LHCN-M2 (cell line): ENCODE measurements around the gene STYX. TPM values are rescaled to one million over a fixed set of nuclear protein-coding genes. Genes with fewer than 3 reads are reported as not detected.
"Not testable (repeated sequence)": the region's sequence is repeated elsewhere in the genome, so short reads cannot be mapped to it uniquely, and the experiment has no call there.

Experiments
- DNase-seq: peaks from one replicate; pipeline ENCODE4 v3.0.0-alpha.2; 2012; ENCODE audit warnings: low read depth
- total RNA-seq: library from RNA; depleted of rRNA; stranded (reverse); fragments of >200 nt; gene quantifications from 2 replicates; pipeline ENCODE4 v1.2.3, GENCODE V29; 2014

STYX gene
- total RNA-seq, 1 experiment from 2014 or later, result 20.5 TPM

DNA sequence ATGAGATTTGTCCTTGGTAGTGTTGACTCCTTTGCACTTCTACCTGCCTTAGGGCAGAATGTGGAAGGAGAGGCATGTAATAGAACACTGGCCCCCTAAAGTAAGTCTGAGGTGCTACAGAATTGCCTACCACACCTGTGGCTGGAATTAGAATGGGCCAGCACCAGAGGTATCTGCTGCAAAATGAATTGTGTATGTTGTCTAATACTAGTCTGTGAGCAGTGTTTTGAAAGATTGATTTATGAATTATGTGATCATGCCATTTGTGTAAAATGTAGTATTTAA lies 5.7 kb upstream of the STYX start:
- no peak for DNase-seq

- not testable (repeated sequence) for DNase-seq
Measured at GRCh38 chr14:52727509-52727908, 2.5 kb upstream of the STYX start.

DNA sequence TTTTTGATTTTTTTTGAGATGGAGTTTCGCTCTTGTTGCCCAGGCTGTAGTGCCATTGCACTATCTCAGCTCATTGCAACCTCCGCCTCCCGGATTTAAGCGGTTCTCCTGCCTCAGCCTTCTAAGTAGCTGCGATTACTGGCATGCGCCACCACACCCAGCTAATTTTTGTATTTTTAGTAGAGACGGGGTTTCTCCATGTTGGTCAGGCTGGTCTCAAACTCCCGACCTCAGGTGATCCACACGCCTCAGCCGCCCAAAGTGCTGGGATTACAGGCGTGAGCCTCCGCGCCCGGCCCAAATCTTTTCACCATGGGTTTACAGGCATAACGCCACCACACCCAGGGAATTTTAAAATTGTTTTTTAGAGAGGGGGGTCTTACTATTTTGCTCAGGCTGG lies 931 bp upstream of the STYX start:
- not testable (repeated sequence) for DNase-seq

DNA sequence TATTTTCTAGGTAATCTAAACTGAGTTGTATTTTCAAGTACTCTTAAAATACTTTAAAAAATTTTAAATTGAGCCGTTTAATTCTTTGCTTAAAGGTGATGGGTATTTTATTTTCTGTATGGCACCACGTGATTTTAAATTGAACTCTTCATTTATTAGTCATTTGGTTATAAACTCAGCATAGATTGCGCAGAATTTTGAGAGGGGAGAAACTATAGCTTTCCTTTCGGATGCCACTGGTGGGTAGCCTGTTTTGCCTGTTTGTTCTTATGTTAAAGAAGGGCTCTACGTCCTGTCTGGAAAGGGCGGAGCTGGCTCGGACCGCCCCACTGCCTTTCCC lies 411 bp upstream of the STYX start:
- no peak for DNase-seq

GRCh38 chr14:52730709-52731111 lies 744 bp downstream of the STYX start:
- DNase-seq, result peak; percentile 20

- DNase-seq, result no peak
Measured at GRCh38 chr14:52733824-52734223, 3.9 kb downstream of the STYX start.

DNA sequence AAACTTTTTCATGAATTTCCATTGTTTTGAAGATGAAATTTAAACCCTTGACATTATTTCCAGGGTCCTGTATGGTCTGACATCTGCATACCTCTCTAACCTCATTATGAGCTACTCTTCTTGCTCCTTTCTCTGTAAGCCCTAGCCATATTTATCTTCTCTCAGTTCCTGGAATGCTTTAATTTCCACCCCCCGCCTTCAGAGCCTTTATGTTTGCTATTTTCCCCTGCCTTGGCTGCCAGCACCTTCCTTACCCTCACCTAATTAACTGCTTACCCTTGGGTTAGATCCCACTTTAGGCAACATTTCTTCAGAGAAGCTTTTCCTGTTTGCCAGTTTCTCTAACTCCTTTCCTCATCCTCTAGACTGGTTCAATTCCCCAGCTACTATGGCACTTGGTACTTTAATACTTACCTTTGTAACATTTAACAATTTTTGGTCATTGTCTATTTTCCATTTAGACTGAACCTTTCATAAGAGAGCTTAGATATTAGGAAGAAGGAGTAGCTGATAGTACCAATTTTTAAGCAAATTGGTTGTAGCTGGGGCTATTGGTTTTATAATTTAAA lies 6.0 kb downstream of the STYX start:
- DNase-seq, result no peak

- no peak for DNase-seq
Measured at GRCh38 chr14:52738409-52738808, 8.4 kb downstream of the STYX start.

GRCh38 chr14:52740751-52741150 lies 10.8 kb downstream of the STYX start:
- no peak for DNase-seq

DNA sequence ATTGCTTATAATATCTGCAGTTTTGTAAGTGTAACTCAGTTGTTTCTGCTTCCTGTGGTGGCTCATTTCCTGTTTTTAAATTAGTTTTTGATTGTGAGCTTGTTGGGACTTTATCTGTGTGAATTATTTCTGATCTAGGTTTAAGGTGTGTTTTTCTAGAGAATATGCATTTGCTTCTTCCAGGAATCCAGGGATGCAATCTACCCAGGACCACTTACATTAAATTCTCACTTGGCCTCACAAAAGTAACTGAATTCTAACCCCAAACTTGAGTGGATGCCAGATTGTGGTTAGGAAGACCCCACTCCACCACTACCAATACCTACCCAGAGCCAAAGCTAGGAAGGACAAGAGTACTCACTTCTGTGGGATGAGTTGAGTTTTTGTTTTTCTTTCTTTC lies 11.9 kb downstream of the STYX start:
- no peak for DNase-seq

GRCh38 chr14:52748647-52749292 lies 18.8 kb downstream of the STYX start:
- no peak for DNase-seq

GRCh38 chr14:52755607-52756316 lies 25.8 kb downstream of the STYX start:
- DNase-seq, result no peak

DNA sequence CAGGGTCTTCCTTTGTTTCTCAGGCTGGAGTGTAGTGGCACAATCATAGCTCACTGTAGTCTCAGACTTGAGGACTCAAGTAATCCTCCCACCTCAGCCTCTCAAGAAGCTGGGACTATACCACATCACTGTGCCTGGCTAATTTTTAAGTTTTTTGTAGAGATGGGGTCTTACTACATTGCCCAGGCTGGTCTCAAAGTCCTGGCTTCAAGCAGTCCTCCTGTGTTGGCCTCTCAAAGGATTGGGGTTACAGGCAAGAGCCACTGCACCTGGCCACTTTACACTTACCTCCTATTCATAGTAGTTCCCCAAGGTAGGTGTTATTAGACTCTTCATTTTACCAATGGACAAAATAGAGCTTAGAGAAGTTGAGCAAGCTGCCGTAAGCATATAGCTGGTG lies 29.2 kb downstream of the STYX start:
- DNase-seq, result no peak

- not testable (repeated sequence) for DNase-seq
Measured at GRCh38 chr14:52762923-52763322, 33.0 kb downstream of the STYX start.

- no peak for DNase-seq
Measured at GRCh38 chr14:52767058-52767833, 37.3 kb downstream of the STYX start.

GRCh38 chr14:52769887-52770286 lies 39.9 kb downstream of the STYX start:
- no peak for DNase-seq

- no peak for DNase-seq
Measured at GRCh38 chr14:52776816-52777215, 46.9 kb downstream of the STYX start.

DNA sequence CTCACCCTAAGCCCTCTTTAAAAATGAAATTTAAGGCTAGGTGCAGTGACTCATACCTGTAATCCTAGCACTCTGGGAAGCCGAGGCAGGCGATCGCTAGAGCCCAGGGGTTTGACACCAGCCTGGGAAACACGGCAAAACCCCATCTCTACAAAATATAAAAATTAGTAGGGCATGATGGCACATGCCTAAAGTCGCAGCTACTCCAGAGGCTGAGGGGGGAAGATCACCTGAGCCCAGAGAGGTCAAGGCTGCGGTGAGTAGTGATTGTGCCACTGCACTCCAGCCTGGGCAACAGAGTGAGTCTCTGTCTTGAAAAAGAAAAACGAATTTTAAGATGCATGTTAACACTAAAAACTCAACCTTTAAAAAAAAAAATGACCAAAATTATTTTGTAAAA lies 48.7 kb downstream of the STYX start:
- no peak for DNase-seq

GRCh38 chr14:52780893-52781292 lies 50.9 kb downstream of the STYX start:
- no peak for DNase-seq

GRCh38 chr14:52781629-52782028 lies 51.7 kb downstream of the STYX start:
- no peak for DNase-seq

GRCh38 chr14:52783206-52783605 lies 53.2 kb downstream of the STYX start:
- DNase-seq, result no peak

DNA sequence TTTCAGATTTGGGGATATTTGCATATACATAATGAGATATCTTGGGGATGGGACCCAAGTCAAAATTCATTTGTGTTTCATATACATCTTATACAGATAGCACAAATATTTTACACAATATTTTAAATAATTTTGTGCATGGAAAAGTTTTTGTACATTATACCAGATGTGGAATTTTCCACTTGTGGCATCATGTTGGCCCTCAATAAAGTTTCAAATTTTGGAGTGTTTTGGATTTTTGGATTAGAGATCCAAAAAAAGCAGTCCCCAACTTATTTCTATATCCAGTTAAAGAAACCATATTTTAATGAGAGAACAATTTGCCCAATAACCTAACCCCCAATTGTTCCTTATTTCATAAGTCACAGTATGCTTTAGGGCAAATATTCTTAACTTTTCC lies 56.9 kb downstream of the STYX start:
- DNase-seq, result no peak

DNA sequence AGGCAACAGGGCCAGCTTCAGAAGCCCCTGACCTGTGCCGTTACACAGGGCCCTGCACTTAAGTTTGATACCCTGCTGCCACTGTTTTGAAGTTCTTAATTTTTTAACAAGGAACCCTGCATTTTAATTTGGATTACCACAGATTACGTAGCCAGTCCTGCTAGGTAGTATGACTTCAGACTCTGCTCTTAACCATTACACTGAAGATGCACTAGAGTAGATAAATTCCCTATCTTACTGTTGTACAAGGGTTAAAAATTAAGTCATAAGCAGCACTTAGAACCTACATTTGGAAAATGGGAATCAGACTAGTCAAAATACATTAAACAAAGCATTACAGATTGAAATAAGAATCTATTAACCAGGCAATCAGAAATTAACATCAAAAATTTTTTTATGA lies 59.2 kb downstream of the STYX start:
- DNase-seq, result no peak
